DMS153 (cell line): ENCODE results near the gene AHSA1.

Experiments
- DNase-seq: peaks from one replicate; lab custom pipeline; 2025; lab: John Stamatoyannopoulos, UW

The AHSA1 gene

DNA sequence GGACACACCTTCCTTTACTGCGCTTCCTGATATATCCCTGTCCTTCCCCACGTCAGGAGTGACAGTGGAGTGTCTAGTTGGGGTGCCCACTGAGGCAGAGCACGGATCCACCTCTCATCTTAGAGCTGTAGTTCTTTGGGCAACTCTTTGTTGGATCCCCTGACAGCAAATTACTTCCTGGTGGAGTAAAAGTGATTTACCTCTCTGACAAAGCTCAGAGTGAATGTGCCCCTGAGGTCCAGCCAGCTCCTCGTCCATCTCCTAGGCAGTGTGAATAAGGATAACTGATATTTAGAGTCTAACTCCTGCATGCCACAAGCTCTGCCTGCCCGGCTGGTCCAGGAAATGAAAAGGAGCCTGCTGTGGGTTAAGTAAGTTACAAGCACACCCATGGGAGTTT is 16.0 kb downstream of the AHSA1 start:
- no peak for DNase-seq

DNA sequence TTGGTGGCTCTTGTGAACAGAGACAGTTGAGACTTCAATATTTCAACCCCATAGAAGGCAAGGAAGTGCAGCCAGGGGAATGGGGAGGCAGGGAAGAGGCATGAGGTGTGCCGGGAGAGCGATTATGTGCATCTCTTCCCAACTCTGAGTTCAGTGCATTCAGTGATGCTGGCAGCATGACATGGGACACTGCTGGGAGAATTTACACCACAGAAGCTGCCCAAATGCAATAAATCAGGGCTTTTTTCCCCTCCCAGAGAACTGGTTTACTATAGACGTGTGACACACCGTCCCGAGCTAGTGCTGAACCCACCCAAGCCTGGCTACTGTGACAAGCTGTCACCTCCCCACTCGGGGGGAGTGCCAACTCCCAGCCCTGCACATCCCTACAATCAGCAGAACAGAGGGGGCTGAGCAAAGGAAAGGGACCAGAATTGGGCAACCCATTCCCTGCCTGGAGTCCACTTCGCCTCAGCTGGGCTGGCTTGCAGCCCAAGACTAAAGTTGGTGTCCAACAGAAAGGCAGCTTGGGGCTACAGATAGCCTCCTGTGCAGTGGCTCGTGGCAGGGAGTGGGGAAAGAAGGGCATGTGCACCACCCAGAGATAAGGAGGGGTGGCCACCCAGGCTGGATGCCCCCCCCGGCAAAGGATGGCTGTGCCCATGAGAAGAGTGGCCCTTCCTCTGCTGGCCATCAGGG is 16.7 kb downstream of the AHSA1 start:
- no peak for DNase-seq

DNA sequence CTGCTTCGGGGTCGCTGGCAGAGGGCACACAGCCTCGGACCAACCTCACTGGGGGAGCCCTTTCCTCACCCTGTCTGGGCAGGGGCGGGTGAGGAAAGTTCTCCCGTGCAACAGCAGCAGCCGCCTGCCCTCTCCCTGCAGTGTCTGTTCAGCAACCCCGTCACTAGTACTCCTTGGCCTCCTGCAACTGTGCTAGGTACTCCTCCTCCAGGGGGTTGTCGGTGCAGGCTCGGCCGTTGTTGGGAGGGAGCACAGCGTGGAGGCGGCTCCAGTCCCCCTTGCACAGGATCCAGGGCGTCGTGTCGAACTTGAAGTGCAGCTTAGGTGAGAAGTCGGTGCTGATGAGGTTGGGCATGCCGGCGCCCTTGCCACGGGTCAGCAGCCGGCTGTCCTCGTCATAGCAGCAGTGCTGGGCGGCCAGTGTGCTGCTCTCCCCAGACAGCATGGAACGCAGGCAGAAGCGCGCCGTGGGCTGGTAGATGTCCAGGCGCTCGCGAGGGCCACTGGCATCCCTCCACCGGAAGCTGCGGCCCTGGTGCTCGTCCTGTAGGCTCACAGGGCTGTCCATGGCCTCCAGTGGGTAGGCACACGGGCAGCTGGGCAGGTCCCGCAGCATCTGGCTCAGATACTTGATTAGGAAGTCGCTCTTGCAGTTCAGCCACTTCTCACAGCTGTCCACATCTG is 17.7 kb downstream of the AHSA1 start:
- no peak for DNase-seq

- DNase-seq = no peak
Observed at GRCh38 chr14:77478029-77478428, 20.1 kb downstream of the AHSA1 start.

DNA sequence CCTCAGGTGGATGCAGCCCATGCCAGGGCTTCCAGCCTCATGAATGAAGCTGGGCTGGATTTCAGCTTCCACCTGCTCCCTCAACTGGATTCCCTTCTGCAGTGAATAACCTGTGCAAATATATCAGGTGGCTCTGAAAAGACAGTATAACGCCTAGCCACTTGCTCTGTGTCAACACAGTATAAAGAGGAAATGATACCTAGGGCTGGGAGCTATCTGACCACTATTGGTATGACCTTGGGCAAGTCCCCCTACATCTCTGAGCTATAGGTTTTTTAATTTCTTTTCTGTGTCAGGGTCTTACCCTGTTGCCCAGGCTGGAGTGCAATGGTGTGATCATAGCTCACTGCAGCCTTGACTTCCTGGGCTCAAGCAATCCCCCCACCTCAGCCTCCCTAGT is 20.9 kb downstream of the AHSA1 start:
- no peak for DNase-seq

DNA sequence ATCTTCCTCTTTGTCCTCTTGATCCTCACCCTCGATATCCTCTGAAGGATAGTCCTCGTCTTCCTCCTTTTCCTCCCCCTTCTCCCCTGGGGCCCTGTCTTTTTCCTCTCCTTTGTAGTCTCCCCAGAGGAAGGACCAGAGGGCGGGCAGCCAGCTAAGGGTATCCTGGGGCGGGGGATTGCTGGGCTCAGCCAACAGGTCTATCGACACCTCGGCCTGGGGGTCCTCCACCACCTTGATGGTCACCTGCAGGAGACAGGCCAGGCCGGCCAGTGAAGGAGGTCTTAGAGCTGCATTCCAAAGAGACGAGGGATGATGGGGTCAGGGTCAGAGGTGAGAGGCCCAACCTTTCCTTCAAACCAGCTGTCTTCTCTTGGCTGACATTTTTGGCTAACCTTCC is 24.5 kb downstream of the AHSA1 start:
- no peak for DNase-seq

- DNase-seq = no peak
Observed at GRCh38 chr14:77485256-77485655, 27.4 kb downstream of the AHSA1 start.

- DNase-seq = no peak
Observed at GRCh38 chr14:77485901-77486678, 28.2 kb downstream of the AHSA1 start.

DNA sequence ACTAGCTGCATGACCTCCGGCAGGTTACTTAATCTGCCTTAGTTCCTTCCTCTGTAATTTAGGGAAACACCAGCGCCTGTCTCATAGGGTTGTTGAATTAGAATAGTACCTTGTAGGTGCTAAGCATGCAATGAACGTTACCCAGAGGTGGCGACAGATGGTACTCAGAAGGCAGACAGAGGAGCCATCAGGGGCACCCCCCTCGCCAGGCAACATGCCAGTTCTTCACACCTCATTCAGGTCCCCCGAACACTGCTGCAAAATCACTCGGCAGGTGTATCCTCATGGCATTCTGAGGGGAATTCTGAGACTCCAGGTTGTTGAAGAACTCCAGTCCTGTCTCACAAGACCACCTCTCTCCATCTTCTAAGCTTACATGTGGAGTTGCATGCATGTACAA is 30.7 kb downstream of the AHSA1 start:
- no peak for DNase-seq

- DNase-seq = no peak
Observed at GRCh38 chr14:77489041-77489440, 31.1 kb downstream of the AHSA1 start.

GRCh38 chr14:77490347-77490986 is 32.6 kb downstream of the AHSA1 start:
- DNase-seq = no peak

DNA sequence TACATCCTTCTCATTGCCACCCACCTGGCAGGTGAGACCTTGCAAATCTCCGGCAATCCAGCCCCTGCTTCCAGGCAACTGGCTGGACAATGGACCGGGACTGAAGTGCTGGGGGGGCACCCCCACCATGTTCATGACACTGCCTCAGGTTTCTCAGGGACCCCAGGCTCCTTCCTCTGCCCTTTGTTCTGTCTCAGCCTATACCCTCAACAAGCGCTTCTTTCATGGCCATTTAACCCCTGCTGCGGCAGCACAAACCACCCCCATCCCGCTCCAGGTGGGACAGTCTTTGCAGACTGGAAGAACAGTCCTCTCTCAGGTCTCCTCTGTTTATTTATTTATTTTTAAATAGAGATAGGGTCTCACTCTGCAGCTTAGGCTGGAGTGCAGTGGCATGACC is 33.2 kb downstream of the AHSA1 start:
- no peak for DNase-seq

GRCh38 chr14:77495334-77495733 is 37.4 kb downstream of the AHSA1 start:
- no peak for DNase-seq

GRCh38 chr14:77498120-77498979 is 40.5 kb downstream of the AHSA1 start, which contains the start of gene ISM2:
Gene ISM2, minus strand, starts transcription at chr14:77498816. Its CDS starts 23 bp downstream, at chr14:77498793.
- no peak for DNase-seq

GRCh38 chr14:77498984-77499527 is 41.2 kb downstream of the AHSA1 start:
- no peak for DNase-seq

- DNase-seq = no peak
Observed at GRCh38 chr14:77502109-77502782, 44.4 kb downstream of the AHSA1 start.

- DNase-seq = no peak
Observed at GRCh38 chr14:77503138-77503537, 45.2 kb downstream of the AHSA1 start.

- DNase-seq = no peak
Observed at GRCh38 chr14:77505031-77505430, 47.1 kb downstream of the AHSA1 start.

- DNase-seq = no peak
Observed at GRCh38 chr14:77507762-77508161, 49.9 kb downstream of the AHSA1 start.

DNA sequence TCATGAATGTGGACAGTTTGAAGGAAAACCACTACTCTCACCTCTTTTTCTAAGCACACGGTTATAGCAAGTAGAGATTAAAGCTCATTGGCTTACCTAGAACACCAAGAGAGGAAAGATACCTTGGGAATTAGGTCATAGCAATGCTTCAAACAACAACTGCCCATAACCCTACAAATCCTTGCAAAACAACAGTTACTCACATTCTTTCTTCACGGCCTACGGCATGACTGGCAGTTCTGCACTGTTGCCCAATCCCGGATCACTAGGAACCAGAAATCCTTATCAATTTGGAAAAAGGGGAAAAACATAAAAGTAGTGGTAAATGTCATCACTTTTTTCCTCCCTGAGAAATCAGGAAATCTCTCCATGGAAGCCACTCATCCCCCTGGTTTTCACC is 50.4 kb downstream of the AHSA1 start:
- no peak for DNase-seq

- DNase-seq = no peak
Observed at GRCh38 chr14:77508876-77509275, 51.0 kb downstream of the AHSA1 start.
